Measurements from ENCODE around the gene DNAH17.

DNA sequence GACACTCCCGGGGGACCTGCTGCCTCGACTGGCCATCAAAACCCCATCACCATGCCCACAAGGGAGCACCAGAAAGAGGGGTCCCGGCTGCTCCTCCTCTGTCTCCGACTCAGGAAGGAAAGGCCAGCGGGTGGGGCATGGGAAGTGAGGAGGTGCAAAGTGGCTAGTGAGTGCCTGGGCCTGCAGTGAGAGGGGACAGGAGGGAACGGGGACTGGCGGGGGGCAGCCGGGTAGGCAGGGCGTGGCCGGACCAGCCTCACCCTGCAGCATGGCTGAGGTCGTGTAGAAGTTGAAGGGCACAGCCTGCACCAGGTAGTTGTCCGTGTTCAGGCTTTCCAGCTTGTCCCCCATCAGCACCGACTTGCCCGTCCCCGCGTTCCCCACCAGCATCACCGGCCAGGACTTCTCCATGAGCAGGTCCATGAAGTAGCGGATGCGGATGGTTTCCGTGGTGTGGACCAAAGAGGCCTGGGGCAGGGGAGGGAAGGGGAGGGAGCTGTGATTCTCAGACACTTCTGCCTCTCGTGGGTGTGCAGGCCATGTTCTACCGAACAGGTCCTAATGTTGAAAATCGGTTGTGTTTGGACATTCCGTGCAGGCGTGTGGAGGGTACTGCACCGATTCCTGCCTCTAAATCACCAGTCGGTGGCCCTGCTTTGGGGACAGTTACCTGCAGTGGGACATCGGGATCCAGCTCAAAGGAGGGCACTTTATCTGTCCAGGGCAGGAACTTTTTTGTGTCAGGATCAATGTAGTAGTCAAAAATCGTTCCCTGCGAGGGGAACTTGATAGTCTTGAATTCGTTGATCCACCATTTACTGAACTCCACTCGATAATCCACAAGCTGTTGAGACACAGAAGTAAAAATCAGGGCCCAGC lies 91.7 kb downstream of the DNAH17 start:
- TF ChIP-seq, protein P1, sequence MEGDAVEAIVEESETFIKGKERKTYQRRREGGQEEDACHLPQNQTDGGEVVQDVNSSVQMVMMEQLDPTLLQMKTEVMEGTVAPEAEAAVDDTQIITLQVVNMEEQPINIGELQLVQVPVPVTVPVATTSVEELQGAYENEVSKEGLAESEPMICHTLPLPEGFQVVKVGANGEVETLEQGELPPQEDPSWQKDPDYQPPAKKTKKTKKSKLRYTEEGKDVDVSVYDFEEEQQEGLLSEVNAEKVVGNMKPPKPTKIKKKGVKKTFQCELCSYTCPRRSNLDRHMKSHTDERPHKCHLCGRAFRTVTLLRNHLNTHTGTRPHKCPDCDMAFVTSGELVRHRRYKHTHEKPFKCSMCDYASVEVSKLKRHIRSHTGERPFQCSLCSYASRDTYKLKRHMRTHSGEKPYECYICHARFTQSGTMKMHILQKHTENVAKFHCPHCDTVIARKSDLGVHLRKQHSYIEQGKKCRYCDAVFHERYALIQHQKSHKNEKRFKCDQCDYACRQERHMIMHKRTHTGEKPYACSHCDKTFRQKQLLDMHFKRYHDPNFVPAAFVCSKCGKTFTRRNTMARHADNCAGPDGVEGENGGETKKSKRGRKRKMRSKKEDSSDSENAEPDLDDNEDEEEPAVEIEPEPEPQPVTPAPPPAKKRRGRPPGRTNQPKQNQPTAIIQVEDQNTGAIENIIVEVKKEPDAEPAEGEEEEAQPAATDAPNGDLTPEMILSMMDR (IDR thresholded peaks at IDR 0.05) = no peak
- no peak for TF ChIP-seq POLR2A (IDR thresholded peaks at IDR 0.05)

Measured in lower leg skin (tissue), 3 donors.